Ovary (tissue), 3 donors: ENCODE results near the gene BTRC.

Experiments used
- CTCF ChIP-seq, 3 donors: fragments of 450-650 bp in 2 of 3; fragments of 200-600 bp in 1 of 3; IDR thresholded peaks; one replicate each; pipeline versions ENCODE4 v1.5.1 to v1.8.0; 2016 to 2022; ENCODE audit warnings: antibody characterized with exemption in 3 of 3, mild to moderate bottlenecking in 1 of 3
- EP300 ChIP-seq: sonication (generic); formaldehyde crosslinking; IDR thresholded peaks from one replicate; pipeline ENCODE4 v1.6.1; 2017; ENCODE audit warnings: antibody characterized with exemption
- POLR2A ChIP-seq: fragments of 450-650 bp; IDR thresholded peaks from one replicate; pipeline ENCODE4 v1.6.1; 2017; ENCODE audit warnings: antibody characterized with exemption, mild to moderate bottlenecking, moderate library complexity
- donor health status: DM: no; HTN: no; CAD: no.

DNA sequence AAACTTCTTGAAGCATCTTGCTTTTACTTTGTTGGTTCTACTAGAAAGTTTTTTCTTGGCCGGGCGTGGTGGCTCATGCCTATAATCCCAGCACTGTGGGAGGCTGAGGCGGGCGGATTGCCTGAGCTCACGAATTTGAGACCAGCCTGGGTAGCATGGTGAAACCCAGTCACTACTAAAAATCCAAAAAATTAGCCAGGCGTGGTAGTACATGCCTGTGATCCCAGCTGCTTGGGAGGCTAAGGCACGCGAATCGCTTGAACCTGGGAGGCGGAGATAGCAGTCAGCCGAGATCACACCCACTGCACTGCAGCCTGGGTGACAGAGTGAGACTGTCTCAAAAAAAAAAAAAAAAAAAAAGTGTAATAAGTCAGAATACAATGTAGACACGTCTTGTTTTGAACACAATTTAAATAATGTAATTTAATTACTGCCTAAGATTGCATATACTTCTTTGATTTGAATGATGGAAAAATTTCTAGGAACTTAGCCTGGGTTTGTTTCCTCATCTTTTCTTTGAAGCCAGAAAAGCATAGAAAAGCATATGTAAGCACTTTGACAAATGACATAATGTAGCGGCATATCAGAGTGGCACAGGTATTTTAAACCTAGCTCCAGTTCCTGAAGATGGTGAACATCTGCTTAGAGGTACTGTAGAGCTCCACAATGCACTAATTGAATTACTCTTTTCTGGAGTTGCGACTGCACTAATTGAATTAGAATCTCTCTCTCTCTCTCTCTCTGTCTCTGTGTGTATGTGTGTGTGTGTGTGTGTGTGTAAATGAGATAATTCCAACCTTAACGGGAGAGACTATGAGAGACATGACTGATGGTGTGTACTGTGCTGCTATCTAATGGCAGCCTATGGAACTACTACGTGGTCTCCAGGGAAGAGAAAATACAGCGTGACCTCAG is 87.8 kb downstream of the BTRC start:
- TF ChIP-seq CTCF (IDR thresholded peaks at IDR 0.05): peak in 1 of 3 donors; percentile 18
- TF ChIP-seq POLR2A: no peak
- no peak for TF ChIP-seq EP300
